A673 (cell line): ENCODE results near the gene TNS3. TPM values are rescaled to one million over a fixed set of nuclear protein-coding genes. Genes with fewer than 3 reads are reported as not detected.
"Not testable (repeated sequence)": the region's sequence is repeated elsewhere in the genome, so short reads cannot be mapped to it uniquely, and the experiment has no call there.

Experiments used
- BruUV-seq: library from RNA; stranded (reverse); fragments of 400-500 nt; replicated peaks from 2 replicates; lab custom pipeline; 2021; lab: Mats Ljungman, UMichigan
- CTCF ChIA-PET: fragments of 300-600 bp; sonication (Branson Sonifier 250); formaldehyde crosslinking; loops from one replicate; lab custom pipeline; 2022; ENCODE audit warnings: antibody characterized with exemption; lab: Charles Lee
- POLR2A ChIA-PET: fragments of 300-600 bp; sonication (Branson Sonifier 250); formaldehyde crosslinking; loops from one replicate; lab custom pipeline; 2022; ENCODE audit warnings: antibody characterized with exemption; ENCODE audit not compliant: low non-redundant PET; lab: Charles Lee
- DNase-seq: peaks from one replicate; pipeline ENCODE4 v3.0.0-alpha.2; 2015; ENCODE audit warnings: low spot score
- H3K27ac ChIP-seq: fragments of 200-600 bp; sonication (generic); 2 replicates; pipeline ENCODE4 v1.5.1; 2016; ENCODE audit warnings: mixed run types, low read depth, mild to moderate bottlenecking, mixed read lengths, antibody characterized with exemption, low read length; ENCODE audit not compliant: poor library complexity, severe bottlenecking
- H3K27me3 ChIP-seq: fragments of 200-600 bp; sonication (generic); replicated peaks from 2 replicates; pipeline ENCODE4 v1.6.1; 2017; ENCODE audit warnings: mixed run types, low read depth, mild to moderate bottlenecking, mixed read lengths, antibody characterized with exemption, low read length; ENCODE audit not compliant: insufficient read depth, poor library complexity
- H3K36me3 ChIP-seq: fragments of 200-600 bp; sonication (generic); 2 replicates; pipeline ENCODE4 v1.6.1; 2016; ENCODE audit warnings: mixed run types, mild to moderate bottlenecking, mixed read lengths, antibody characterized with exemption, low read length; ENCODE audit not compliant: insufficient read depth, poor library complexity, severe bottlenecking
- H3K4me1 ChIP-seq: fragments of 200-600 bp; sonication (generic); 2 replicates; pipeline ENCODE4 v1.6.1; 2017; ENCODE audit warnings: mixed run types, mild to moderate bottlenecking, mixed read lengths, antibody characterized with exemption, low read length; ENCODE audit not compliant: insufficient read depth, poor library complexity, severe bottlenecking
- H3K4me3 ChIP-seq: fragments of 200-600 bp; sonication (generic); 2 replicates; pipeline ENCODE4 v1.5.1; 2016; ENCODE audit warnings: low read depth, mixed run types, mild to moderate bottlenecking, mixed read lengths, low read length; ENCODE audit not compliant: poor library complexity, severe bottlenecking
- H3K9me3 ChIP-seq: fragments of 200-600 bp; sonication (generic); 2 replicates; pipeline ENCODE4 v1.6.1; 2016; ENCODE audit warnings: mixed run types, low read depth, mild to moderate bottlenecking, mixed read lengths, antibody characterized with exemption, low read length; ENCODE audit not compliant: poor library complexity, severe bottlenecking
- CTCF ChIP-seq: fragments of 300-800, 200-600 bp; sonication (generic); conservative IDR thresholded peaks from 2 replicates; pipeline ENCODE4 v1.5.1; 2017; ENCODE audit warnings: low read depth, mild to moderate bottlenecking, antibody characterized with exemption, low read length, moderate library complexity, mixed read lengths
- EZH2 ChIP-seq: fragments of 200-600 bp; sonication (generic); IDR thresholded peaks from 2 replicates; pipeline ENCODE4 v1.6.1; 2017; ENCODE audit warnings: borderline replicate concordance, low read depth, mild to moderate bottlenecking, mixed read lengths, antibody characterized with exemption, low read length; ENCODE audit not compliant: poor library complexity, severe bottlenecking
- intact Hi-C: fragments of 100-400 bp; cut with micrococcal nuclease; formaldehyde crosslinking; loops from one replicate; pipeline ENCODE4 v1.10.0; 2022; ENCODE audit not compliant: unreplicated experiment
- total RNA-seq: library from RNA; stranded (reverse); gene quantifications from 2 replicates; pipeline ENCODE4 v1.2.3, GENCODE V29; 2021

TNS3 gene
- total RNA-seq, 1 experiment from 2014 or later: not detected

GRCh38 chr7:47543056-47543455, 38.9 kb downstream of the TNS3 start:
- POLR2A ChIA-PET: no interaction called here
- Histone ChIP-seq H3K27ac (no peak overlapping the region), H3K9me3 (no peaks in the 10 kb centered on the region), H3K36me3 (no peaks in the 10 kb centered on the region), H3K27me3 (peaks cover 42% of the 10 kb centered on the region), H3K4me1 (no peaks in the 10 kb centered on the region), H3K4me3 (no peak overlapping the region)
- no peak for TF ChIP-seq CTCF
- no peak for TF ChIP-seq EZH2
- BruUV-seq: no TSS peak
- CTCF ChIA-PET: no interaction called here
- no peak for DNase-seq
- intact Hi-C loops: no loop called here

- no peak for TF ChIP-seq EZH2
- no peak for TF ChIP-seq CTCF
- no TSS peak for BruUV-seq
- H3K27ac ChIP-seq: no peak overlapping the region
- no peaks in the 10 kb centered on the region for H3K9me3 ChIP-seq
- no peaks in the 10 kb centered on the region for H3K36me3 ChIP-seq
- H3K4me3 ChIP-seq: no peak overlapping the region
- H3K4me1 ChIP-seq: no peaks in the 10 kb centered on the region
- POLR2A ChIA-PET: no interaction called here
- no peak for DNase-seq
- CTCF ChIA-PET: no interaction called here
- H3K27me3 ChIP-seq: peaks cover 52% of the 10 kb centered on the region
- intact Hi-C loops: no loop called here
These were observed 39.9 kb downstream of the TNS3 start for GRCh38 chr7:47542051-47542450.

- intact Hi-C loops, POLR2A ChIA-PET, H3K4me3 ChIP-seq, H3K36me3 ChIP-seq, H3K27ac ChIP-seq, DNase-seq, H3K9me3 ChIP-seq, BruUV-seq, H3K4me1 ChIP-seq: not testable (repeated sequence)
- CTCF ChIA-PET: interaction anchor here (0.6 kb wide), 1 partner anchor 117 kb away, joined by 3 read pairs; no protein-coding TSS in a partner anchor
- H3K27me3 ChIP-seq: peaks cover 58% of the 10 kb centered on the region
These were observed 40.4 kb downstream of the TNS3 start for GRCh38 chr7:47541485-47541884.
